ENCODE measurements around the gene LANCL3. TPM values are rescaled to one million over a fixed set of nuclear protein-coding genes. Genes with fewer than 3 reads are reported as not detected.
"Not testable (repeated sequence)": the region's sequence is repeated elsewhere in the genome, so short reads cannot be mapped to it uniquely, and the experiment has no call there.

The LANCL3 gene
- total RNA-seq, 1 donor from 2014 or later, result 0.11 TPM

DNA sequence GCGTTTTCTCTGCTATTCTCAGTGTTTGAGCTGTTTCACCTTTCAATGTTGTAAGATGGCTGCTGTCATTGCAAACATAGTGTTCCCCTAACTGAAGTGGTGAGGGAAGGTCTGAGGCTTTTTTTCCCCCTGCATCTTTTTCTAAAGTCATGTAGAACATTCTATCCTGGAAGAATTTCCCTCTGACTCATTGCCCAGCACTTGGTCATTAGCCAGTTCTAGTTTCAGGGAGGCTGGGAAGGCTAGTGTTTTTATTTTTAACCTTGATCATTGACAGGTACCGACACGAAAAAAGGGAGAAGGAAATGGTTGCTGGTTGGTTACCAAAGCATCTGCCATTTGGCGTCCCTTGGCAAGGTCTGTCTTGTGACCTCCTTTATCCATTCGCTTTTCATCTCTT, 6.6 kb downstream of the LANCL3 start:
- peaks cover 6% of the 10 kb centered on the region for H3K27me3 Mint-ChIP-seq (ENCODE audit: low read depth)
- no peaks in the 10 kb centered on the region for H3K9me3 Mint-ChIP-seq
- H3K36me3 Mint-ChIP-seq (ENCODE audit: low read depth), result no peaks in the 10 kb centered on the region
- H3K4me3 Mint-ChIP-seq (ENCODE audit: low read depth), result no peak overlapping the region
- peaks cover 3% of the 10 kb centered on the region for H3K4me1 Mint-ChIP-seq (ENCODE audit: low read depth)
- intact Hi-C loops (cut with micrococcal nuclease), result loop anchor here (10.0 kb wide), 1 partner anchor 107 kb away; the partner anchor contains the start of gene XK
- DNase-seq (ENCODE audit: low spot score), result no peak
- H3K27ac Mint-ChIP-seq, result no peak overlapping the region

DNA sequence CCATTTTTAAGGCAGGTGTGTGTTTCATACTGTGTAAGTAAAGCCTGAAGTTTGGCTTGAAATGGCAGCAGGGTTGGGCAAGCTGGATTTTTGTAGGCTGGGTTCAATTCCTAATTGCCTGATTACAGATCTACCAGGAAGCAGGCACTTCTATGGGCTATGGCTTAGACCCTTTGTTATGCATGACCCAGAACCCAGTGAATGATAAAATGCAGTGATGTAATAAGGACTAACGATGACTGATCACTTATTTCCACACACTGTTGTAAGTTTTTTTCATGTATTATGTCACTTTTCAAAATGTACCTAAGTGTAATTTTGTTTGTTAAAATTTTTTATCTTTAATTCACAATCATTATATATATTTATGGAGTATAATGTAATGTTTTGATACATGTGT, 8.6 kb downstream of the LANCL3 start:
- Mint-ChIP-seq H3K9me3 (no peaks in the 10 kb centered on the region), H3K36me3 (ENCODE audit: low read depth) (no peaks in the 10 kb centered on the region), H3K27ac (no peak overlapping the region), H3K4me3 (ENCODE audit: low read depth) (no peak overlapping the region), H3K4me1 (ENCODE audit: low read depth) (no peaks in the 10 kb centered on the region), H3K27me3 (ENCODE audit: low read depth) (no peaks in the 10 kb centered on the region)
- intact Hi-C loops (cut with micrococcal nuclease), result no loop called here
- DNase-seq (ENCODE audit: low spot score), result no peak

DNA sequence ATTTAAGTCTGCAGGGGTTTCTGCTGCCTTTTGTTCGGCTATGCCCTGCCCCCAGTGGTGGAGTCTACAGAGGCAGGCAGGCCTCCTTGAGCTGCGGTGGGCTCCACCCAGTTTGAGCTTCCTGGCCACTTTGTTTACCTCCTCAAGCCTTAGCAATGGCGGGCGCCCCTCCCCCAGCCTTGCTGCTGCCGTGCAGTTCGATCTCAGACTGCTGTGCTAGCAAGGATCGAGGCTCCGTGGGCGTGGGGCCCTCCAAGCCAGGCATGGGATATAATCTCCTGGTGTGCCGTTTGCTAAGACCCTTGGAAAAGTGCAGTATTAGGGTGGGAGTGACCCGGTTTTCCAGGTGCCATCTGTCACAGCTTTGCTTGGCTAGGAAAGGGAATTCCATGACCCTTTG, 15.9 kb downstream of the LANCL3 start:
- DNase-seq (ENCODE audit: low spot score); H3K4me3 Mint-ChIP-seq (ENCODE audit: low read depth); H3K36me3 Mint-ChIP-seq (ENCODE audit: low read depth); intact Hi-C loops (cut with micrococcal nuclease); H3K9me3 Mint-ChIP-seq; H3K27ac Mint-ChIP-seq; H3K4me1 Mint-ChIP-seq (ENCODE audit: low read depth); H3K27me3 Mint-ChIP-seq (ENCODE audit: low read depth): not testable (repeated sequence)

DNA sequence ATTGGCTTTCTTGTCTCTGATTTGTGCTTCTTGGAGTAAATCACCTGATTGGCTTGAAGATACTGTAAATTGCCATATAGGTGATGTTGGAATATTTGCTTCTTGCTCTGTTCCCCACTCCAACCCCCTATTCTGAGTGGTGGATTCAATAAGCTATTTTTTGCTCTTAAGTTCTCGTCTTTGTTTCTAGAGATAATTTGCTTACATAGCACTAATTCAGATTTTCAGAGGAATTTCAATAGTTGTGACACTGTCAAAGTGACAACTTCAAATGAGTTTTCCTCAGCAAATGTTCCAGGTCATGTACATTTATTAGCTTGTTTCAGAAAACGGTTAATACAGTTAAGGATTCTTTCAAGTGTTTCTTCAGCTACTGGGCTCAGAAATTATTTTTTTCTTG, 18.6 kb downstream of the LANCL3 start:
- intact Hi-C loops (cut with micrococcal nuclease), result no loop called here
- no peaks in the 10 kb centered on the region for H3K4me1 Mint-ChIP-seq (ENCODE audit: low read depth)
- no peaks in the 10 kb centered on the region for H3K36me3 Mint-ChIP-seq (ENCODE audit: low read depth)

DNA sequence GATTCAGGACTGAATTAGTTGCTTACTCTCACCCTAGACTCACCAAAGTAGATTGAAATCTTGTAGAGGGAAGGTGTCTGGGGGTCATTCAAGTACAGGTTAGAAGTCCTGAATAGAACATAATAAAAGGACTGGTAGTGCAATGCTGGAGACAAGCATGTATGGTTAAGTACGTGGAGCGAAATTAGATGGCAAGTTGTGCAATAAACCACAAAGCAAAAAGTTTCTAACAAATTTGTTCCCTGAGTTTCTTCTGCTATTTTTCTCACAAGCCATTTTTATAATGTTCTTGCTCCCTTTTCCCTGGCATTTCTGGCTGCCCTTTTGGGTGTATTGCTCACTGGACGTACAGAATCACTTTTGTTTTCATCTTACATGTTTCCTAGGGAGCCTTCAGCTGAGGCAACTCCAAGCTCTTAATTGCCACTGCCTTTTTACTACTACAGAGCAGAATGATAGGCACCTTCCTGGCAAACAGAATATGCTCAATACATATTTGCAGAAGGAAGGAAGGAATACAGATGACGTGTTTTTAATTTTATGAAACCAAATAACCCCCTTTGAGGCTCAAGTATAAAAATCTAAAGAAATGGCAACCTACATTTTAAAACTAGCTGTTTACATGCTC, 23.4 kb downstream of the LANCL3 start:
- Mint-ChIP-seq H3K4me3 (ENCODE audit: low read depth) (no peak overlapping the region), H3K9me3 (no peaks in the 10 kb centered on the region), H3K27ac (no peak overlapping the region), H3K4me1 (ENCODE audit: low read depth) (no peaks in the 10 kb centered on the region), H3K27me3 (ENCODE audit: low read depth) (no peaks in the 10 kb centered on the region), H3K36me3 (ENCODE audit: low read depth) (no peaks in the 10 kb centered on the region)
- intact Hi-C loops (cut with micrococcal nuclease), result no loop called here
- DNase-seq (ENCODE audit: low spot score), result no peak

More for the DNA sequence above, 18.6 kb downstream of the LANCL3 start:
- Mint-ChIP-seq H3K27ac (no peak overlapping the region), H3K4me3 (ENCODE audit: low read depth) (no peak overlapping the region), H3K27me3 (ENCODE audit: low read depth) (no peaks in the 10 kb centered on the region), H3K9me3 (no peaks in the 10 kb centered on the region)
- no peak for DNase-seq (ENCODE audit: low spot score)

DNA sequence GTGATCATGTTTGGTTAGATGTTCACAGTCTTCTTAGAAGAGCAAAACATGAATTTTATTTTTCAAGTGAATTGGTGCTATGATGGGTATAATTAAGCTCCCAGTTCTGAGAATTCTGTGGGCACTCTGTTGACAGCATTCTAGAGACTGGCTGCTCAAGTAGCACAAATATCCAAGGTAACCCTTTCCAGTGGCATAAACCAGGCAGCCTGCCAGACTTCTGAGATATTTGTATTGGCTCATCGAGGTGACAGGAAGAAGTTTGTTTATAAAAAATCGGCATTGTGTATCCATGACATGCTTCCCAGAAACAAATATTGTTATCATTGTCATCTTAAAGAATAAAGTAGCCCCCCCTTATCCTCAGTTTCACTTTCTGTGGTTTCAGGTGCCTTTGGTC, 28.3 kb downstream of the LANCL3 start:
- no peak overlapping the region for H3K27ac Mint-ChIP-seq
- no peak for DNase-seq (ENCODE audit: low spot score)
- no peak overlapping the region for H3K4me3 Mint-ChIP-seq (ENCODE audit: low read depth)
- intact Hi-C loops (cut with micrococcal nuclease), result no loop called here
- no peaks in the 10 kb centered on the region for H3K4me1 Mint-ChIP-seq (ENCODE audit: low read depth)
- no peaks in the 10 kb centered on the region for H3K9me3 Mint-ChIP-seq
- no peaks in the 10 kb centered on the region for H3K36me3 Mint-ChIP-seq (ENCODE audit: low read depth)
- H3K27me3 Mint-ChIP-seq (ENCODE audit: low read depth), result peaks cover 3% of the 10 kb centered on the region

DNA sequence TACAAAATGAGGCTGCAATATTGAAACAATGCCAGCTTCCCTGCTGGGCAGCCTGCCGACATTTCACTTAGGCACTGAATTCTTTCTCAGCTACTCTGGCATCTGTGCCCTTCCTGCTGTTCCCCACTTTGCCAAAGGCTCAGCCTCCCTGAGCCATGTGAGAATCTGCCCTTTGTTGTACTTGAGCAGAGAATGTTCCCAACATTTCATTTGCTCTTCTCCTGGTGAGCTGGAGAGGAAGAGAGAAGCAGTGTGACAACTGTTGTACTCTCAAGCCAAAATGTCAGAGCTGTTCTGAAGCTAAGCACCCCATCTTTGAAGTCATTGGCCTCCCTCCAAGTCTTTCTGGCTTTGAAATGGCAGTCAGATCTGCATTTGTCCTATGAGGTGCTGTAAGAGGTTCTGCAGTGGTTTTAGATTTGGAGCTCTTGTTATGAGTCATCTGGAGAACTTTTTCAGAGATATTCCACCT, 32.5 kb downstream of the LANCL3 start:
- Mint-ChIP-seq H3K27ac (no peak overlapping the region), H3K36me3 (ENCODE audit: low read depth) (no peaks in the 10 kb centered on the region), H3K4me1 (ENCODE audit: low read depth) (no peaks in the 10 kb centered on the region), H3K27me3 (ENCODE audit: low read depth) (peaks cover 3% of the 10 kb centered on the region), H3K9me3 (no peaks in the 10 kb centered on the region), H3K4me3 (ENCODE audit: low read depth) (no peak overlapping the region)
- intact Hi-C loops (cut with micrococcal nuclease), result no loop called here
- DNase-seq (ENCODE audit: low spot score), result no peak

DNA sequence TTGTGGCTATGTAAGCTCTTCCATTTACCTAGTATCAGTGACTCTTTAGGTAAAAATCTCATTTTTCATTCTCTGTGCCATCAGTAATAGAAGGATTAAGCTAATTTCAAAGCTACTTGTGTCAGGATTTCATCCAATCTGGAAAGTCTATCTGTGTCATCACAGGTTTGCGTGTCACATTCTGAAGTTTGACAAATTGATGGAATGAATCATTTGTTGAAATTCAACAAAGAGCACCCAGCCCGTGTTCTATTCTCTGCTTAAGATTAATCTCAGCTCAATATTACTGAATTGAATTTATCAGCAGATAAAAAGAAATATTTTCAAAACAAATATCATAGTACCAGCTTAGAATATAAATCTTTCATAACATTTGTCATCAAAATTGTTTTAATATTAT, 35.8 kb downstream of the LANCL3 start:
- intact Hi-C loops (cut with micrococcal nuclease), result no loop called here
- Mint-ChIP-seq H3K4me3 (ENCODE audit: low read depth) (no peak overlapping the region), H3K36me3 (ENCODE audit: low read depth) (no peaks in the 10 kb centered on the region), H3K9me3 (no peaks in the 10 kb centered on the region), H3K27me3 (ENCODE audit: low read depth) (no peaks in the 10 kb centered on the region), H3K4me1 (ENCODE audit: low read depth) (no peaks in the 10 kb centered on the region), H3K27ac (no peak overlapping the region)
- DNase-seq (ENCODE audit: low spot score), result no peak

DNA sequence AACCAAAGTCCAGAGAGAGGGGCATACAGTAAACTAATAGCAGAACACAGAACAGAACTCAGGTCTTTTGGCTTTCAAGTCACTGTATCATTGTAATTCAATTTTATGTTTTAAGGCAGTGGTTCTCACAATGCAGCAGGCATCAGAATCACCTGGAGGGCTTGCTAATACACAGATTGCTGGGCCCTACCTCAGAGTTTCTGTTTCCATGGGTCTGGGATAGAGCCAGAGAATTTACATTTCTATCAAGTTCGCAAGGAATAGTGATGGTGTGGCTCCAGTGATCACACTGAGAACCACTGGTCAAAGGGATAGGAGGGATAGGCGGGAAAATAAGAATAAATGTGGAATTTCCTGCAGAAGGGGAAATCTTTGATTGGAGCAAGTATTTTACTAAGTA, 36.7 kb downstream of the LANCL3 start:
- intact Hi-C loops (cut with micrococcal nuclease), result no loop called here
- no peaks in the 10 kb centered on the region for H3K36me3 Mint-ChIP-seq (ENCODE audit: low read depth)
- H3K4me3 Mint-ChIP-seq (ENCODE audit: low read depth), result no peak overlapping the region
- DNase-seq (ENCODE audit: low spot score), result no peak
- no peaks in the 10 kb centered on the region for H3K27me3 Mint-ChIP-seq (ENCODE audit: low read depth)
- no peaks in the 10 kb centered on the region for H3K4me1 Mint-ChIP-seq (ENCODE audit: low read depth)
- no peak overlapping the region for H3K27ac Mint-ChIP-seq
- no peaks in the 10 kb centered on the region for H3K9me3 Mint-ChIP-seq

DNA sequence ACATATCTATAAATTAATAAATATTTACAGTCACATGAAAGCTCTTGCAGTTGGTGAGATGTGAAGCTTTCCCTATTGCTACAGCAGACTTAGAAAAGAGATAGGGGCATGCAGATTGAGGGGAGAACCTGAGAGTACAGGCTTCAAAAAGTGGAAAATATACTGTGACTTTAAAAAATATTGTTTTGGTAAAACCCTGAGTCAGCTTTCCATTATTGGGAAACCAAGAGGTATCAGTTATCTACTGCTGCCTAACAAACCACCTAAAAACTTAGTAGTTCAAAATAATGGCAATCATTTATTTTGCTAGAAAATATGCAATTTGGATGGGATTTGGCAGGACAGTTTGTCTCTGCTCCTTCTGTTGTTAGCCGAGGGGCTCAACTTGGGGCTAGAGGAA, 38.3 kb downstream of the LANCL3 start:
- H3K9me3 Mint-ChIP-seq, result no peaks in the 10 kb centered on the region
- H3K4me1 Mint-ChIP-seq (ENCODE audit: low read depth), result no peaks in the 10 kb centered on the region
- H3K27me3 Mint-ChIP-seq (ENCODE audit: low read depth), result no peaks in the 10 kb centered on the region
- no peak for DNase-seq (ENCODE audit: low spot score)
- H3K36me3 Mint-ChIP-seq (ENCODE audit: low read depth), result no peaks in the 10 kb centered on the region
- no peak overlapping the region for H3K4me3 Mint-ChIP-seq (ENCODE audit: low read depth)
- no peak overlapping the region for H3K27ac Mint-ChIP-seq
- intact Hi-C loops (cut with micrococcal nuclease), result no loop called here

DNA sequence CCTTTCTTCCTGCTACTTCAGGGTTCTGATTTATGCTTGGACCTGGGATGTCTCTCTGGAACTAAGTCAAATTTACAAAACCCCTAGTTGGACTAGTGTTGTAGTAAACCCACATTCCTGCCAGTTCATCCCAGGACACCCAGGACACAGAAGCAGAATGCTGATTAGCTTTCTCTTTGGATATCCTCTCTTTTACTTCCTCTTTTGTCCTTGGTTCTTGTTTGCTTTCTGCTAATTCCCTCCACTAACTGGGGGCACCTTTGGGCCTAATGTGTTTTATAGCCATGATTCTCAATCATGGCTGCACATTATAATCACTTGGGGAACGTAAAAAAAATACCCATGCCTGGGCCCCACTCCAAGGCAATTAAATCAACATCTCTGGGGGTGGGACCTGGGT, 42.5 kb downstream of the LANCL3 start:
- Mint-ChIP-seq H3K4me3 (ENCODE audit: low read depth) (no peak overlapping the region), H3K9me3 (no peaks in the 10 kb centered on the region), H3K27me3 (ENCODE audit: low read depth) (no peaks in the 10 kb centered on the region), H3K27ac (no peak overlapping the region), H3K36me3 (ENCODE audit: low read depth) (no peaks in the 10 kb centered on the region), H3K4me1 (ENCODE audit: low read depth) (no peaks in the 10 kb centered on the region)
- intact Hi-C loops (cut with micrococcal nuclease), result no loop called here
- no peak for DNase-seq (ENCODE audit: low spot score)

DNA sequence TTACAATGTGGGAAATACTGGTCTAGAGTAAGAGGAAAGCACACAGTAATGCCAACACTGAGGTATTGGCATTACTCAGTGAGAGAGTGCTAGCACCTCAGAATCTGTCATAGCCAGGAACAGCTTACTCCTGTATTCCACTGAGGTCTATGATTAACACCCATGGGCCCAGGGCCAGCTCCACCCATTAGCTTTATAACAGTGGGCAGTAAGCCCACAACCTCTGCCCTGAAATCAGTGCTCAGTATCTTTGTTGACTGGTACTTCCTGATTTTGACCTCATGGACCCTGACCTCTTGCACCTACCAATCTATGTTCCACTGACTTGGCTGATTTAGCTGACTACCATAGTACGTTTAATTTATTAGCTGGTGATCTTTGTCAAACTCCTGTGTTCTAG, 56.1 kb downstream of the LANCL3 start:
- Mint-ChIP-seq H3K4me1 (ENCODE audit: low read depth) (no peaks in the 10 kb centered on the region), H3K9me3 (no peaks in the 10 kb centered on the region), H3K27ac (no peak overlapping the region), H3K36me3 (ENCODE audit: low read depth) (no peaks in the 10 kb centered on the region), H3K27me3 (ENCODE audit: low read depth) (no peaks in the 10 kb centered on the region), H3K4me3 (ENCODE audit: low read depth) (no peak overlapping the region)
- DNase-seq (ENCODE audit: low spot score), result no peak
- intact Hi-C loops (cut with micrococcal nuclease), result no loop called here

DNA sequence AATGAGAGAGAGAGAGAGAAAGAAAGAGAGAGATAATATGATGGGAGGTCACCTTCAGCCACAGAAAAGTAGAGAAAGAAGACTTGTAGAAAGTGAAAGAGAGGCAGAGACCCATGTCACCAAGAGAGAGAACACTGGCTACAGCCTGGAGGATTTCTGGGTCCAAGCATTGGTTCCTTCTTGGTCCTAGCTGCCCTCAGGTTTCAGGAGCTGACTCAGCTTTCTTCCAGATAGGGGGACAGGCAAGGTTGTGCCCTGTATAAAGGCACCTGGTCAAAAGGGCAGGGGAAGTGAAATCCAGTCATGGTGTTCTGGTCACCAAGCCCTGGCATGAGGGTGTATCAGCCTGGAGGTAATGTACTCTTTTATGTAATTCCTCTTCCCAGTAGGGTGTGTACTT, 66.6 kb downstream of the LANCL3 start:
- no peaks in the 10 kb centered on the region for H3K9me3 Mint-ChIP-seq
- no peaks in the 10 kb centered on the region for H3K4me1 Mint-ChIP-seq (ENCODE audit: low read depth)
- no peak for DNase-seq (ENCODE audit: low spot score)
- H3K27ac Mint-ChIP-seq, result no peak overlapping the region
- intact Hi-C loops (cut with micrococcal nuclease), result no loop called here
- H3K27me3 Mint-ChIP-seq (ENCODE audit: low read depth), result no peaks in the 10 kb centered on the region
- no peaks in the 10 kb centered on the region for H3K36me3 Mint-ChIP-seq (ENCODE audit: low read depth)
- H3K4me3 Mint-ChIP-seq (ENCODE audit: low read depth), result no peak overlapping the region

DNA sequence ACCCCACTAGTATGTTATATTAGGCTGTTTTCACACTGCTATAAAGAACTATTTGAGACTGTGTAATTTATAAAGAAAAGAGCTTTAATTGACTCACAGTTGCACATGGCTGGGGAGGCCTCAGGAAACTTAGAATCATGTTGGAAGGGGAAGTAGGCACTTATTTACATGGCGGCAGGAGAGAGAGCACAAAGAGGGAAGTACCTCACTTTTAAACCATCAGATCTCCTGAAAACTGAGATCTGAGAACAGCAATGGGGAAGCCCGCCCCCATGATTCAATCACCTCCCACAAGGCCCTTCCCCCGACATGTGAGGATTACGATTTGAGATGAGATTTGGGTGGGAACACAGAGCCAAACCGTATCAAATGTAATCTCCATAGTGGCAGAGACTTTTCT, 68.7 kb downstream of the LANCL3 start:
- Mint-ChIP-seq H3K36me3 (ENCODE audit: low read depth) (no peaks in the 10 kb centered on the region), H3K27me3 (ENCODE audit: low read depth) (no peaks in the 10 kb centered on the region), H3K9me3 (no peaks in the 10 kb centered on the region), H3K4me1 (ENCODE audit: low read depth) (no peaks in the 10 kb centered on the region), H3K4me3 (ENCODE audit: low read depth) (no peak overlapping the region), H3K27ac (no peak overlapping the region)
- no peak for DNase-seq (ENCODE audit: low spot score)
- intact Hi-C loops (cut with micrococcal nuclease), result no loop called here

Measured in activated T-helper 2 cell treated with anti-CD3 and anti-CD28 coated beads, Interferon-gamma antibody, Interleukin-2, Interleukin-4, amounts not matched to agents 10 μg/mL and 5 μg/mL and 100 μg/mL, durations not matched to agents 14 hours and 24 hours and 36 hours (primary cell).